Femur (tissue), 1 donor: ENCODE measurements around the gene MPZL1.

Experiments
- DNase-seq: peaks from one replicate; pipeline ENCODE4 v3.0.0-alpha.2; 2017

The MPZL1 gene

DNA sequence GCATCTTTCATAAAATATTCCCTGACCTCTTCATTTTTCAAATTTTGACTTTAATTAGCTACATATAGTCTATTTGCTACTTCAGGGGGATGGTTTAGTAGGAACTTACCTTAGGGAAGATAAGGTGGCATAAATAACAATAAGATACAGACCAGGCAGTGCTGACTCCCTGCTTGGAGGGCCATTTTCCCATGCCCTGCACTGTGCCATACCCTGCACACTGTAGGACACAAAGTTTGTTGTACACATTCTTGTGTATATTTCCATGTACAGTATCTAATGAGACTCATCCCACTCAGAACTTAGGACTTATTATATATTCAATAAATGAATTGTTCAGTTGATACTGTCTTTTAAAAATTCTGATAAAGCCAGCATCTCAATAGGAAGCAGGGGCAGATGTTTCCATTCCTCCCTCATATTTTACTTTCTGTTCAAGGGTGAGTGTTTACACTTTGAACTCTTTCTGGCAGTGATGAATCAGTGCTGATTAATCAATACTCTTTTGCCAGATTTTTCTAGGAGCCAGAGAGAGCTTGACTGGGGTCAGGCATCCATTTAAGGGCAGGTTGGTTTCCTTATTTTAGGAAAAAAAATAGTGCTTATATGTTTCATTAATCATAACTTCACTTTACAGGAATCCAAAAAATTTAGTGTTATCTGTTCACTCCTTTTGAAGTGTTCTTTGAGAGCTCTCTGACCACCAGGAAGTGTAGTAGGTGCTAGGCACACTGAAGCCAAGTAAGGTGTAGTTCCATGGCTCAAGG lies 30.6 kb downstream of the MPZL1 start:
- no peak for DNase-seq

DNA sequence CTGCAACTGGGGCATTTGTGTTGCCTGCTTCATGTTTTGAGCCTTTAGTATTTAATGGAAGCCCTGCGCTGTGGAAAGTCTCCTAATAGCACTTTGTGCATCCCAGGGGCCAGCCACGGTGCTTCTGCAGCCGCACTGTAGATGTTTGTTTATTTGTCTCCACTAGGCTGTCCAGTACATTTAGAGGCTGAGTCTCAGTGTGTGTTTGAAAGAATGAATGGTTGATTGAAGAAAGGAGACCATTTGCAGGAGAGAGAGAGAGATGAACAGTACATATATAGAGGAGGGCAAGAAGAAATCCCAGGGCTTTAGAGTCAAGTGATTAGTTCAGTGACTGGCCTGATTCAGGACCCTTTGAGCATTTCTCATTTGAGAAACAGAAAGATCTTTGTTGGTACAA lies 33.9 kb downstream of the MPZL1 start:
- no peak for DNase-seq

DNA sequence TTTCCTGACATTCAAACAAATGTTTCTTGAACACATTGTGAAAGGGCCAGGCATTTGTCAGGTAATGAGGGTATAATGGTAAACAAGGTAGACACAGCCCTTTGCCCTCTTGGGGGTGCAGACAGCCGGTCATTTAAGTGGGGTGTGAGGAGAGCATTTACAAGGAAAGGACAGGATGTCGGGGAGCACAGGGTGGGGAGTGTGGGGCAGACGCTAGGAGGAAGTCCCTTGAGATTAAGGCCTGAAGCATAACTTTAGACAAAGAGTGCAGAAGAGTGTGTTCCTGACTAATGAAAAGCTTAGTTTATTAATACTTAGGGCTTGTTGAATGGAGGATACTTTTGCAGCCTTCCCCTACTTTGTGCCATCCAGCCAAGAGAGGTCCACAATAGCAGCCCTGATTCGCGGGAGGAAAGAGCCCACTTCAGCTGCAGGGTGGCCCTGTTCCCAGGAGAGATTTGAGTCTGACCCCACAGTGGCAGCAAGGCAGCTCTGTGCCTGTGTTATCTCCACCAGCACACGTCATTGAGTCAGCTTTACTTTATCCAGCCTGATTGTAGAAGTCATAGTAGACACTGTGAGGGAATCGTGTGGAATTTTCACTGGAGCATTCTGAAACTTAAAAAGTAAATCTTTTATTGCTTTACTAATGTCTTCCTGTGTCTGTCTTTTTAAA lies 35.1 kb downstream of the MPZL1 start:
- DNase-seq: no peak

DNA sequence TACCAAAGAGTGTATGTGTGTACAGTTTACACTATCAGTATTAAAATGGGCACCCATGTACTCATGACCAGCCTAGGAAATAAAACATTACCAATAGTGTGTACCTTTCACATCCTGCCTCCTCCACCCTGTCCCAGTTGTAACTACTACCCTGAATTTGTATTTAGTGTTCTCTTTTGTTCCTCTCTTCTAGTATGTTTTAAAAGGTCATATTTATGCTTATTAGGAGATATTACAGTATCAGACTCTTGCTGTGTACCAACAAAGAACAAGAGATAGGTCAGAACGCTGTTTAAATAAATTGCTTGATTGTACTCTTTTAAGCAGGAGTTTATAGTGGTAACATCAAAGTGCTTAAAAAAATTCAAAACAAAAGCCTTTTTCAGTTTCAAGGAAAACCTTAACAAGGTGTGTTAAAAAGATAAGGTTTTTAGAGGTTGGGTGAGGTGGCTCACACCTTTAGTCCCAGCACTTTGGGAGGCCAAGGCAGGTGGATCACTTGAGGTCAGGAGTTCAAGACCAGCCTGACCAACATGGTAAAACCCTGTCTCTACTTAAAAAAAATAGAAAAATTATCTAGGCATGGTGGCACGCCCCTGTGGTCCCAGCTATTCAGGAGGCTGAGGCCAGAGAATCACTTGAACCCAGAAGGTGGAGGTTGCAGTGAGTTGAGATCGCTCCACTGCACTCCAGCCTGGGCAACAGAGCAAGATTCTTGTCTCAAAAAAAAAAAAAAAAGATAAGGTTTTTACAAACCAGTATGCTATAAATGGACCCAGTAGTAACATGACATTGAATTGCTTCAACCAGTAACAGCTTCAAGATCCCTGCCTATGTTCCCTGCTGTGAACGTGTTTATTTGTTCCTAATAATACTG lies 35.9 kb downstream of the MPZL1 start:
- DNase-seq: no peak

DNA sequence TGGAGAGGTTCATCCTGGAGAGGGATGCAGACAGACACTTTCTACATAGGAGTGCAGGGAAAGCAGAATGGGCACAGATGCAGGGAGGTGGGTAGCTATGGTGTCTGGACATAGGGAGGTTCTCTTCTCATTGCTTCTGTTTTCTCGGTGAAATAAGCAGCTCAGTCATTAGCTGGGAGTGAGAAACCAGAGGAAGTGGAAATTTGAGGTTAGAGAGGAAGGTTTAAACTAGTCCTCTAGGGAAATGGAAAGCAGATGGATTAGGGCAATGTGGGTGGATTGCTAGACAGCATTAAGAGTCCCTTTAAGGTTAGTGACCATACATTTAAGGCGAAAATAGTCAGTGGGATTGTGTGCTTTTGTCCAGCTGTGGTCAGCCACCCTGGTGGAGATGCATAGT lies 39.6 kb downstream of the MPZL1 start:
- DNase-seq: no peak

DNA sequence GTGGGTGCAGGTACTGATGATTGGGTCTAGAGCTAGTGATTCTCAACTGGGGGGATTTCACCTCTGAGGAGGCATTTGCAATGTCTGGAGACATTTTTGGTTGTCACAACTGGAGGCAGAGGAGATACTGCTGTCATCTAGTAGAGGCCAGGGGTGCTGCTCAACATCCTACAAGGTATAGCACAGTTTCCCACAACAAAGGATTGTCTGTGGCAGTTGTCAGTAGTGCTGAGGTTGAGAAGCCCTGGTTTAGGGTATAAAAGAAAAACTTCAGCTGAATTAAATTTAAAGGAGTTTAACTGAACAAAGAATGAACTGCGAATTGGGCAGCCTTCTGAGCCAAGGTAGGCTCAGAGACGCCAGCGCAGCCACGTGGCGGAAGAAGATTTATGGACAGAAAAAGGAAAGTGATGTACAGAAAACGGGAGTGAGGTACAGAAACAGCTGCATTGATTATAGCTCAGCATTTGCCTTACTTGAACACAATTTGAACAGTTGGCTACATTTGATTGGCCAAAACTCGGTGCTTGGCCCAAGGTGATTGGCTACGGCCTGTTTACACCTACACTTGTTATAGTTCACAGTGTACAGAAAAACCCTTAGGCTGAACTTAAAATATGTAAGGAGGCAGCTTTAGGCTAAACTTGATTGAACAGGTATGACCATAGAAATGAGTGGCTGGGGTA lies 40.4 kb downstream of the MPZL1 start:
- DNase-seq: no peak

DNA sequence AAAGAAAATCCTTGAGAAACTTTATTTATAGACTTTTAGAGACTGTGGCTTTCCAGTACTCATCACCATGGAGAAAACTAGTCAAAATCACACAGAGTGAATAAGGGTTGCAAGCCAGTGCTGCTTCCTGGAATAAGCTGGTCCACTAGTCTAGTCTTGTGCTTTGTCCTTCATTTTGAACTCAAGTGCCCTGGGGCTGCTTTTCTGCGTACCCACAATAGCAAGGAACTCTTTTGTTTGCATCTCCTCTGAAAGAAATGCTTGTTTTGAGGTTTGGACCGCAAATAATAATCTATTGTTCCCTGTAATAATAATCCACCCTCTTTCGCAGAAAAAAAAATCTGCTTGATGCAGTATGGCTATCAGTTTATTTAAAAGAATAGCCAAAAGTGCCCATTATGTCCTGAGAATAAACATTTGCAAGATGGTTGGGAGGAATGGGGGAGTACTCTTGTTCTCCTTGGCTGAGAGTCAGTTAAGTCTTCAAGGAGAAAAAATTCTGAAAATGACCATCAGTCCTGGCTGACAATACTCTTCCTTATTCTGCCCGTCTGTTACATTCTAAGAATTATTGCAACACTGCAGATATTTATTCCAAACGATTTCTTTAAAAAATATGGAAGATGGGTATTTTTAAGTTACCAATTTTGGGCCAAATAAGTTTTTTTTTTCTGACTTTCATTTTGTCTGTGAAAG lies 41.9 kb downstream of the MPZL1 start:
- no peak for DNase-seq

DNA sequence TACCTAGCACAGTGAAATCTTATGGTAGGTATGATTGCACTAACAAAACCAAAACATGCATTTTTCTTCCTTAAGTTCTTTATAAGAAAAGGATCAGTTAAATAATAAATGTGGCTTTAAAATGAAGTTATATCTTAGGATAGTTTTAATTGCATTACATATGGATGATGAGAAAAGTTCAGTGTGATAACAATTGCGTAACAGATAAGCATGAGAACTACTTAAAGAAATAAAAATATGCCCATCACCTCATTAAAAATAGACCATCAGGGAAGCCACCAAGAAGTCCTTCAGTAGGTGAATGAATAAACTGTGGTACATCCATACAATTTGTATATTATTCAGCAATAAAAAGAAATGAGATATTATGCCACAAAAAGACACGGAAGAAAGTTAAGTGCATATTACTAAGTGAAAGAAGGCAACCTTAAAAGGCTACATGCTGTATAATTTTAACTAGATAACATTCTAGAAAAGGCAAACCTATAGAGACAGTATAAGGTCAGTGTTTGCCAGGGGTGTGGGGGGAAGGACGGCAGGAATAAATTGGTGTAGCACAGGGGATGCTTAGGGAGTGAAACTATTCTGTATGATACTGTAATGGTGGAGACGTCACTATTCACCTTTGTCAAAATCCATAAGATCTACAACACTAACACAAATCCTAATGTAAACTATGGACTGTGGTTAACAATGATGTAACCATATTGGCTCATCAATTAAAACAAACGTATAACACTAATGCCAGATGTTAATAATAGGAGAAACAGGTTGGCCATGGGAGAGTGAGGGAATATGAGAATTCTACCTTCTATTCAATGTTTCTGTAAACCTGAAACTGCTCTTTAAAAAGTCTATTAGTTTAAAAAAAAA lies 42.9 kb downstream of the MPZL1 start:
- no peak for DNase-seq

DNA sequence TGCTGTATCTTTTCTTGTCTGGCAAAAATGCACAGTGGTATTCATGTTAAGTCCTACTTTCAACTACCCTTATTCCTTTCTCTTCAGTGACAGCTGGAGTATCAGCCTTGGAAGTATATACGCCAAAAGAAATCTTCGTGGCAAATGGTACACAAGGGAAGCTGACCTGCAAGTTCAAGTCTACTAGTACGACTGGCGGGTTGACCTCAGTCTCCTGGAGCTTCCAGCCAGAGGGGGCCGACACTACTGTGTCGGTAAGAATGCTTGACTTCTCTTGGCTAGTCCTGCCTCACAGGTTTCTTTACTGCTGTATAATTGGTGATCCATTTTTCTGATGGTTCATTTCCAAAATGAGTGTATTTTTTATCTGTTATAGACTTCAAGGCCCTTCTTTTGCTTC lies 43.7 kb downstream of the MPZL1 start:
- no peak for DNase-seq

DNA sequence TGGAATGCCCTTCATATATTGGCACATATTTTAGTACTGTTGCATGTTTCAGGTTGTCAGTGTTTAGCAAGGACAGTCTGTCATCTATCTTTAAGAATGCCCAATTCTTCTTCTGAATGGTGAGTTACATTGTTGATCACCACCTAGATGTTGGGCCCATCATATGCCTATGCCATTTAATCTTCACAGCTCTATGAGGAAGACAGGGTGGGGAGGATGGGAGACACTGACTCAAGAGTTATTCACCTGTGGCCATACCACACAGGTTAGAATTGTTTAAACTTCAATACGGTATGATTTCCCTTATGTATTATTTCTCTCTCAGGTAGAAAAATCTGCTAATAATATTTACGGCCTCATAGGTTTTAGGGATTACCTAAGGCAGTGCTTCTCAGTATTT lies 44.8 kb downstream of the MPZL1 start:
- no peak for DNase-seq

DNA sequence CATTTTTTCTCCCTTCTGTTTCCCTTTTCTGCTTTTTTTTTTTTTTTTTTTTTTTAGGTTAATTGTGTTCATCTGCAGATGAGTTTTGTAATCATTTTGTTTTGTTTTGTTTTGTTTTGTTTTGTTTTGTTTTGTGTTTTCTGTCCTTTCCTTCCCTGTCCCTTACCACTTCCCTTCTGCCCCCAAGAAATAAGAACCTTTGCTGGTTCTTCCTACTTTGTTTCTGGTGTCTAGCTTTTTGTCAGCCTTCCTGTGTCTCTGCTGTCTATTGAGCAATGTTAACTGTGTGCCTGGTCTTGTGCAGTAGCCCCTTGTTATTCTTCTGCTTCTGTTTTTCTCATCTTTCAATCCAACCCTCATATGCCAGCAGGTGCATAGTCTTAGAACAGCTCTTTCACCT lies 46.0 kb downstream of the MPZL1 start:
- no peak for DNase-seq

DNA sequence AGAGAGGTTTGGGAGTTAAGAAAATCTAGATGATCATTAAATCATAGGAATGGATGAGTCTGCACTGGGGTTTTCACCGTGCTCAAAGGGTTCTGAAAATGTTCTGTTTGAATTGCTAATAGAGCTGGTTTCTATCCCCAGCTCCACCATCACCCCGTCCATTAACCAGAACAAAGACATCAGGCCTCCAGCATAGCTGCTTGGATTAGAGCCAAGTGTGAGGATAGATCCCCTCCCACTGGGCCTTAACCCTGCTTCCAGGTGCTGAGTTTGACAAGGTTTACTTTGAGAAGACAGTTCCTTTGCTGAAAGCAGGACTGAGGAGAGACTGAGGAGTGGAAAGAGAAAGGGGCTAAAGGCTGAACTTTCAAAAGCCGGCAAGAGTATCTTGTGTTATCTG lies 48.3 kb downstream of the MPZL1 start:
- DNase-seq: no peak

DNA sequence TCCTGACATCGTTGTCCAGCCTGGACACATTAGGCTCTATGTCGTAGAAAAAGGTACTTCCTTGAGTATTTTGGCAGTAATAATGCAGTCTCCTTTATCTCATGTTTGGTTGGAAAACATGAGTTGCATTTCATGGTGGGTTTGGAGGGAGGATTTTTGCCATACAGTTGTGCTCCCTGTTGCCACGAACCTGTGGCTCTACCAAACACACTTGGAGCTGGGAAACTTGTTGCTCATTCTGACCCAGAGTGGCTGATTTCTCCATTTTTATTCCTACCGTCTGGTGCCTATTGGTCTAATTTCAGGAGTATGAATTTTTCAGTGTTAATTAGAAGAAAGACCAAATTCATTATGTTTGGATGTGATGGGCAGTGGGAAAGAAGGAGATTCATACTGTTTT lies 50.7 kb downstream of the MPZL1 start:
- DNase-seq: no peak

DNA sequence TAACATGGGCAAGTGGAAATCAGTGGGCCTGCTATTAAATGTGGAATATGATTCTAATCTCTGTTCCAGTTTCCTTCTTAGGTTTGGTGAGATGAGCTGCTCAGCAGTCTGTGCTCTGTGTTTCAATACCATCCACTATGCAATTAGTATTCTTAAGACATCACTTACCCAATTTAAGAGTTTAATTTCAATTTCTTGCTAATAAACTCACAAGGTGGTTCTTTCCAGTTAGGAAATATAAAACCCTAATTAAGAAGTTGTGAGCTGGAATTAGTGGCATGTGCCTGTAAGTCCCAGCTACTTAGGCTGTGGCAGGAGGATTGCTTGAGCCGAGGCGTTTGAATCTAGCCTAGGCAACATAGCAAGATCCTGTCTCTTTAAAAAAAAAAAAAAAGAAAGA lies 51.7 kb downstream of the MPZL1 start:
- DNase-seq: no peak

DNA sequence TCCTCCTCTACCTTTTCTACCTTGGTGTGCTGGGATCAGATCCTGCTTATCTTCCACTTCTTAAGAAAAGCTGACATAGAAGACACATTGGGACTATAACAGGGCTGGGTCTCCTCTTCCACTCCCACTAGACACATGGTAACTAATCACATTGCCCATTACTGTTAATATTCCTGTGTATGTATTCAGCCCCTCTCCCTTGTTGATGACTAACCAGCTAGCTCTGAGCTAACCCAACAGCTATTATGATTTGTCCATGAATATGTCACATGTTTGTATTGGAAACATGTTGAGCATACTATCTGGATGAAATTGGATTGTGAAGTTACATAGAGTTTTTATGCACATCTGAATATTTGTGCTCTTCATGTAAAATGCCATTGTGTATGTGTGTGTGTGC lies 52.9 kb downstream of the MPZL1 start:
- DNase-seq: no peak

DNA sequence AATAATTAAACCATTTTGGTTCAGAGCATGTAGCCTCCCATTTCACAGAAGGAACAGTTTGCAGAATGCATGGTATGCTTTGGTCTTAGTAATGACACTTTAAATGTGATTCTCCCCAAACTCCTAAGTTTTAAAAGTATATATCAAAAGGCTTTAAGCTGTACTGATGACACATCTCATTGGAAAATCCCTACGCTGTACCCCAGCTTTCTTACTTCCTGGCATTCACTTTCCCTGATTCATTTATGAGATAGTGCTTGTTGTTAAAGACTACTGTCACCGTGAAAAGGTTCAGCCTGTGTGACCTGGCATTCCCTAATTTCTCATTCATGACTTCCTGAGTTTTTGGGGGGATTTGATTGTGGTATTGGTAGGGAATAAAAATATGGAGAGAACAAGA lies 53.4 kb downstream of the MPZL1 start:
- DNase-seq: no peak

DNA sequence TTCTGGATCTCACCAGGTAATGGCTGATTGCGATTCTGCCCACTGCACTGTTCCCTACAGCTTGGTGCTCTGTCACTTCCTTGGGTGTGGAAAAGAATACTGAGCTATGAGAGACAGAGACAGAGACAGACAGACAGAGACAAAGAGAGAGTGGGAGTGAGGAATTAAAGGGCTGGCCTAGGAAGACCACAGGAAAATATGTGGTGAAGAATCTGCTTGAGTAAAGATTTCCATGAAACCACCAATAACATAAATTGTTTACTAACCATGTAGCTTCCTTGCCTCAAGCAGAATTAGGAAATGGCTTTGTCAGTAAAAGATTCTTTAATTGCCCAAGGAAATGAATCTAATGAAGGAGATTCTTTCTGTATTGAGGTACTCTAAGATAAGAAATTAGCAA lies 54.4 kb downstream of the MPZL1 start:
- no peak for DNase-seq

DNA sequence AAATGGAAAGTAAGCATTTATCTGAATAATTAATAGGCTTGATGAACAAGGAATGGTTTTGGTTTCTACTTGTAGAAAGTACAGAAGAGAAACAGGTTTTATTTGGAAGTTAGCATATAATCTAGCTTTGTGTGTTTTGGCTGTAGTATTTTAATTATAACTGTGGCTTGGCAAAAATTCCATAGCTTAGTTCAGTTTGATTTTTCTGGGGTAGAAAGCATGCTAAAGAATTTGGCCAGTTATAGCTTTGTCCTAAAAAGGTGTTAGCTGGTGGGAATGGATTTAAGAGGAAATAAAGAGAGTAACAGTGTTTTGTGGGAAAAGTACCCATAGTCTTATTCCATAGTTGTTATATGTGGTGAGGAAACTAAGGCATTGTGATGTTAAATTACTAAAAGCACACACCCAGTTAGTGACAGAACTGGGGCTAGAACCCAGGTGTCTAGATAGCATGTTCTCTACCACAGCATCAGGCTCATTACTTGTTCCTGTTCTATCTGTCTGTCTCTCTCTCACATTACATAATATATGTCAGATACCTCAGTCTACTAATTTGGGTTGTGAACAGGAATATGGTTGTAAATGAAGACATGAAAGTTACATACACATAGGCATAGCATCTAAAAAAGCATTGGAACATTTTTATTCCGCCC lies 55.0 kb downstream of the MPZL1 start:
- no peak for DNase-seq

DNA sequence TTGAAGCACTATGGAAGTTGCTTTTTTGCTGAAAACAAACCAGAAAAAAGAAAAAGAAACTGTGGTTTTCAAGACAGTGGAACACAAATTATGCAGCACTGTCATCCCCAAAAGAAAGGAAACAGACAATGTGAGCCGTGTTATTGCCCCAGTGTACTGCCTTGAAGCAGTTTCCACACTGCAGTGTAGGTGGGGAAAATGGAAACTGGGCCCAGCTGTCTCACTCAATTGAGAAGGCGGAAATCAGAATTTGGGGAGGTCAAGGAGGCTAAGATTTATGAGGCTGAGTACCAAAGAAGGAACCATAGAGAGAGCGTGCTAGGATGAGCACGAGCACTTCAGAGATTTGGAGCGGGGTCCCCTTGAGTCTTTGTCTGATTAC lies 55.5 kb downstream of the MPZL1 start:
- DNase-seq: no peak

DNA sequence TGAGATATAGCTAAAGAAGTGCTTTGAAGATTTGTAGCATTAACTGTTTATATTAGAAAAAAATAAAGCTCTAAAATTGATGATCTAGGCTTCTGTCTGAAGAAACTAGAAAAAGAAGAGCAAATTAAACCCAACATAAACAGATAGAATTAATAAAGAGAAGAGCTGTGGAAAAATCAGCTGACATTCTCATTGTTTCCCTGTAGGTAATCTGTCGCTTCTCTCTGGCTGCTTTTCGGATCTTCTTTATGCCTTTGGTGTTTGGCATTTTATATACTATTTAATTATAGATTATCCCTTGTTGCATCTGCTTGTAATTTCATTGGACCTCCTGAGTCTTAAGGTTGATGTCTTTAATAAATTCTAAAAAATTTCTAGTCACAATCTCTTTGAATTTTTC lies 59.8 kb downstream of the MPZL1 start:
- DNase-seq: no peak

DNA sequence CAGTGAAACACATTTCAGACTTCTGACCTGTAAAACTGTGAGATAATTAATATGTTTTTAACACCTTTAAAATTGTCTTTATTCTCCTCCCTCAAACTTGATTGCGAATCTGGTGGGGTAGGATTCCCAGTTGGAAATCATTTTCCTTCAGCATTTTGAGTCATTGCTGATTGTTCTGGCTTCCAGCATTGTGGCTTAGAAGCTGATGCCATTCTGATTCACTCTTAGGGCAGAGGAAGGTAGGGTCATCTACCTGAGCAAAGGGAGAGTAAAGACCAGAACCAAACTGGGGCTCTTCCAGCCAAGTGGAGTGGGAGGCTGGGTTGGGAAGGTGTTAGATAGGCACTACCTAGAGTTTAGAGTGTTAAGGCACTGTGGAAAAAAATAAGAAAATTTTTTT lies 61.2 kb downstream of the MPZL1 start:
- DNase-seq: no peak
